Measurements from ENCODE around the gene HABP4. TPM values are rescaled to one million over a fixed set of nuclear protein-coding genes. Genes with fewer than 3 reads are reported as not detected.

HABP4 gene
- total and polyA plus RNA-seq, 2 donors: 3.4 to 13.7 TPM

- Histone ChIP-seq H3K27me3 (ENCODE audit: control insufficient read depth in 2 of 2, insufficient read depth in 1 of 2, low read length in 1 of 2) (no peaks in the 10 kb centered on the region), H3K27ac (ENCODE audit: low read depth in 1 of 2, low read length in 1 of 2) (no peak overlapping the region), H3K4me1 (ENCODE audit: control insufficient read depth in 2 of 2, insufficient read depth in 2 of 2, low read length in 2 of 2) (no peaks in the 10 kb centered on the region), H3K4me3 (ENCODE audit: low read length in 2 of 2) (no peak overlapping the region), H3K36me3 (ENCODE audit: control insufficient read depth in 2 of 2, insufficient read depth in 2 of 2, low read length in 1 of 2) (no peaks in the 10 kb centered on the region), H3K9me3 (ENCODE audit: control insufficient read depth in 2 of 2, insufficient read depth in 1 of 2, low read length in 1 of 2) (no peaks in the 10 kb centered on the region)
- WGBS: 92% methylated on average over 8 of the region's 8 CpGs
- no peak for DNase-seq (ENCODE audit: low read depth in 6 of 9, low spot score in 9 of 9)
These were observed 11.4 kb downstream of the HABP4 start for GRCh38 chr9:96461336-96461735.

DNA sequence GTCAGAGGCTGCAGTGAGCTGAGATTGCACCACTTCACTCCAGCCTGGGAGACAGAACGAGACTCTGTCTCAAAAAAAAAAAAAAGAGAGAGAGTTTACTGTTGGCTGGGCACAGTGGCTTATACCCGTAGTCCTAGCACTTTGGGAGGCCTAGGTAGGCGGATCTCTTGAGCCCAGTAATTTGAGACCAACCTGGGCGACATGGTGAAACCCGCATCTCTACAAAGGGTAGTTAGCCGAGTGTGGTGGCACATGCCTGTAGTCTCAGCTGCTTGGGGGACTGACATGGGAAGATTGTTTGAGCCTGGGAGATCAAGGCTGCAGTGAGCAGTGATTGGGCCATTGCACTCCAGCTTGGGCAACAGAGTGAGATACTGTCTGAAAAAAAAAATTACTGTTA lies 12.6 kb downstream of the HABP4 start:
- 98% methylated on average over 6 of the region's 6 CpGs for WGBS
- no peak for DNase-seq (ENCODE audit: low read depth in 6 of 9, low spot score in 9 of 9)

GRCh38 chr9:96464426-96464825 lies 14.5 kb downstream of the HABP4 start:
- H3K27me3 ChIP-seq (ENCODE audit: control insufficient read depth in 2 of 2, insufficient read depth in 1 of 2, low read length in 1 of 2): no peaks in the 10 kb centered on the region
- no peaks in the 10 kb centered on the region for H3K4me1 ChIP-seq (ENCODE audit: control insufficient read depth in 2 of 2, insufficient read depth in 2 of 2, low read length in 2 of 2)
- H3K4me3 ChIP-seq (ENCODE audit: low read length in 2 of 2): no peak overlapping the region
- WGBS: 93% methylated on average over 6 of the region's 6 CpGs
- no peaks in the 10 kb centered on the region for H3K9me3 ChIP-seq (ENCODE audit: control insufficient read depth in 2 of 2, insufficient read depth in 1 of 2, low read length in 1 of 2)
- no peaks in the 10 kb centered on the region for H3K36me3 ChIP-seq (ENCODE audit: control insufficient read depth in 2 of 2, insufficient read depth in 2 of 2, low read length in 1 of 2)
- H3K27ac ChIP-seq (ENCODE audit: low read depth in 1 of 2, low read length in 1 of 2): no peak overlapping the region
- DNase-seq (ENCODE audit: low read depth in 6 of 9, low spot score in 9 of 9): no peak

More for the DNA sequence above, 12.6 kb downstream of the HABP4 start:
- H3K4me3 ChIP-seq (ENCODE audit: low read length in 2 of 2): no peak overlapping the region
- no peaks in the 10 kb centered on the region for H3K9me3 ChIP-seq (ENCODE audit: control insufficient read depth in 2 of 2, insufficient read depth in 1 of 2, low read length in 1 of 2)
- no peak overlapping the region for H3K27ac ChIP-seq (ENCODE audit: low read depth in 1 of 2, low read length in 1 of 2)
- no peaks in the 10 kb centered on the region for H3K27me3 ChIP-seq (ENCODE audit: control insufficient read depth in 2 of 2, insufficient read depth in 1 of 2, low read length in 1 of 2)
- H3K4me1 ChIP-seq (ENCODE audit: control insufficient read depth in 2 of 2, insufficient read depth in 2 of 2, low read length in 2 of 2): no peaks in the 10 kb centered on the region
- no peaks in the 10 kb centered on the region for H3K36me3 ChIP-seq (ENCODE audit: control insufficient read depth in 2 of 2, insufficient read depth in 2 of 2, low read length in 1 of 2)

GRCh38 chr9:96467784-96468183 lies 17.8 kb downstream of the HABP4 start:
- Histone ChIP-seq H3K4me1 (ENCODE audit: control insufficient read depth in 2 of 2, insufficient read depth in 2 of 2, low read length in 2 of 2) (no peaks in the 10 kb centered on the region), H3K27me3 (ENCODE audit: control insufficient read depth in 2 of 2, insufficient read depth in 1 of 2, low read length in 1 of 2) (no peaks in the 10 kb centered on the region), H3K4me3 (ENCODE audit: low read length in 2 of 2) (no peak overlapping the region), H3K27ac (ENCODE audit: low read depth in 1 of 2, low read length in 1 of 2) (no peak overlapping the region), H3K9me3 (ENCODE audit: control insufficient read depth in 2 of 2, insufficient read depth in 1 of 2, low read length in 1 of 2) (no peaks in the 10 kb centered on the region), H3K36me3 (ENCODE audit: control insufficient read depth in 2 of 2, insufficient read depth in 2 of 2, low read length in 1 of 2) (no peaks in the 10 kb centered on the region)
- 96% methylated on average over 5 of the region's 5 CpGs for WGBS
- no peak for DNase-seq (ENCODE audit: low read depth in 6 of 9, low spot score in 9 of 9)

GRCh38 chr9:96476013-96476412 lies 26.0 kb downstream of the HABP4 start:
- Histone ChIP-seq H3K9me3 (ENCODE audit: control insufficient read depth in 2 of 2, insufficient read depth in 1 of 2, low read length in 1 of 2) (no peaks in the 10 kb centered on the region), H3K27ac (ENCODE audit: low read depth in 1 of 2, low read length in 1 of 2) (no peak overlapping the region), H3K4me3 (ENCODE audit: low read length in 2 of 2) (no peak overlapping the region), H3K27me3 (ENCODE audit: control insufficient read depth in 2 of 2, insufficient read depth in 1 of 2, low read length in 1 of 2) (peaks cover 0 to 2% of the 10 kb centered on the region in 2 donors), H3K36me3 (ENCODE audit: control insufficient read depth in 2 of 2, insufficient read depth in 2 of 2, low read length in 1 of 2) (no peaks in the 10 kb centered on the region), H3K4me1 (ENCODE audit: control insufficient read depth in 2 of 2, insufficient read depth in 2 of 2, low read length in 2 of 2) (no peaks in the 10 kb centered on the region)
- WGBS: 93% methylated on average over 4 of the region's 4 CpGs
- DNase-seq (ENCODE audit: low read depth in 6 of 9, low spot score in 9 of 9): no peak

GRCh38 chr9:96476591-96476990 lies 26.6 kb downstream of the HABP4 start:
- Histone ChIP-seq H3K4me3 (ENCODE audit: low read length in 2 of 2) (no peak overlapping the region), H3K4me1 (ENCODE audit: control insufficient read depth in 2 of 2, insufficient read depth in 2 of 2, low read length in 2 of 2) (no peaks in the 10 kb centered on the region), H3K9me3 (ENCODE audit: control insufficient read depth in 2 of 2, insufficient read depth in 1 of 2, low read length in 1 of 2) (no peaks in the 10 kb centered on the region), H3K27me3 (ENCODE audit: control insufficient read depth in 2 of 2, insufficient read depth in 1 of 2, low read length in 1 of 2) (peaks cover 0 to 2% of the 10 kb centered on the region in 2 donors), H3K27ac (ENCODE audit: low read depth in 1 of 2, low read length in 1 of 2) (no peak overlapping the region), H3K36me3 (ENCODE audit: control insufficient read depth in 2 of 2, insufficient read depth in 2 of 2, low read length in 1 of 2) (no peaks in the 10 kb centered on the region)
- 91% methylated on average over 5 of the region's 5 CpGs for WGBS
- DNase-seq (ENCODE audit: low read depth in 6 of 9, low spot score in 9 of 9): no peak

GRCh38 chr9:96478829-96479371 lies 28.9 kb downstream of the HABP4 start:
- peaks cover 0 to 2% of the 10 kb centered on the region in 2 donors for H3K27me3 ChIP-seq (ENCODE audit: control insufficient read depth in 2 of 2, insufficient read depth in 1 of 2, low read length in 1 of 2)
- H3K9me3 ChIP-seq (ENCODE audit: control insufficient read depth in 2 of 2, insufficient read depth in 1 of 2, low read length in 1 of 2): no peaks in the 10 kb centered on the region
- H3K27ac ChIP-seq (ENCODE audit: low read depth in 1 of 2, low read length in 1 of 2): no peak overlapping the region
- H3K4me1 ChIP-seq (ENCODE audit: control insufficient read depth in 2 of 2, insufficient read depth in 2 of 2, low read length in 2 of 2): no peaks in the 10 kb centered on the region
- DNase-seq (ENCODE audit: low read depth in 6 of 9, low spot score in 9 of 9): no peak
- no peak overlapping the region for H3K4me3 ChIP-seq (ENCODE audit: low read length in 2 of 2)
- 91% methylated on average over 4 of the region's 4 CpGs for WGBS
- no peaks in the 10 kb centered on the region for H3K36me3 ChIP-seq (ENCODE audit: control insufficient read depth in 2 of 2, insufficient read depth in 2 of 2, low read length in 1 of 2)

GRCh38 chr9:96480736-96481135 lies 30.8 kb downstream of the HABP4 start:
- no peak overlapping the region for H3K27ac ChIP-seq (ENCODE audit: low read depth in 1 of 2, low read length in 1 of 2)
- no peaks in the 10 kb centered on the region for H3K36me3 ChIP-seq (ENCODE audit: control insufficient read depth in 2 of 2, insufficient read depth in 2 of 2, low read length in 1 of 2)
- no peaks in the 10 kb centered on the region for H3K27me3 ChIP-seq (ENCODE audit: control insufficient read depth in 2 of 2, insufficient read depth in 1 of 2, low read length in 1 of 2)
- no peak for DNase-seq (ENCODE audit: low read depth in 6 of 9, low spot score in 9 of 9)
- no peak overlapping the region for H3K4me3 ChIP-seq (ENCODE audit: low read length in 2 of 2)
- no peaks in the 10 kb centered on the region for H3K9me3 ChIP-seq (ENCODE audit: control insufficient read depth in 2 of 2, insufficient read depth in 1 of 2, low read length in 1 of 2)
- H3K4me1 ChIP-seq (ENCODE audit: control insufficient read depth in 2 of 2, insufficient read depth in 2 of 2, low read length in 2 of 2): no peaks in the 10 kb centered on the region
- WGBS: 97% methylated on average over 3 of the region's 3 CpGs

DNA sequence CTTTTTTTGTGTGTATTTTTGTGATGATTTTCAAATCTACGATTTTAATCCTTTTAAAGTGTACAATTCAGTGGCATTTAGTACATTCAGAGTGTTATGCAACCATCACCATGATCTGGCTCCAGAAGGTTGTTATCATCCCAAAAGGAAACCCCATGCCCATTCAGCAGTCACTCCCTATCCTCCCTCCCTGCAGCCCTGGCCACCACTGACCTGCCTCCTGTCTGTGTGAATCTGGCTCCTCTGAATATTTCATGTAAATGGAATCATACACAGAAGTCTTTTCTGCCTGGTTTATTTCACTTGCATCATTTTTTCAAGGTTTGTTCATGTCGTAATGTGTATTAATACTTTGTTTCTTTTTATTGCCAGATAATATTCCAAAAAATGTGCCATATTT lies 32.5 kb downstream of the HABP4 start:
- 98% methylated on average over 2 of the region's 2 CpGs for WGBS
- no peaks in the 10 kb centered on the region for H3K9me3 ChIP-seq (ENCODE audit: control insufficient read depth in 2 of 2, insufficient read depth in 1 of 2, low read length in 1 of 2)
- H3K4me3 ChIP-seq (ENCODE audit: low read length in 2 of 2): no peak overlapping the region
- H3K27ac ChIP-seq (ENCODE audit: low read depth in 1 of 2, low read length in 1 of 2): no peak overlapping the region
- H3K36me3 ChIP-seq (ENCODE audit: control insufficient read depth in 2 of 2, insufficient read depth in 2 of 2, low read length in 1 of 2): no peaks in the 10 kb centered on the region
- DNase-seq (ENCODE audit: low read depth in 6 of 9, low spot score in 9 of 9): no peak
- no peaks in the 10 kb centered on the region for H3K4me1 ChIP-seq (ENCODE audit: control insufficient read depth in 2 of 2, insufficient read depth in 2 of 2, low read length in 2 of 2)
- H3K27me3 ChIP-seq (ENCODE audit: control insufficient read depth in 2 of 2, insufficient read depth in 1 of 2, low read length in 1 of 2): no peaks in the 10 kb centered on the region

GRCh38 chr9:96483197-96483596 lies 33.2 kb downstream of the HABP4 start:
- Histone ChIP-seq H3K27ac (ENCODE audit: low read depth in 1 of 2, low read length in 1 of 2) (no peak overlapping the region), H3K4me1 (ENCODE audit: control insufficient read depth in 2 of 2, insufficient read depth in 2 of 2, low read length in 2 of 2) (no peaks in the 10 kb centered on the region), H3K36me3 (ENCODE audit: control insufficient read depth in 2 of 2, insufficient read depth in 2 of 2, low read length in 1 of 2) (no peaks in the 10 kb centered on the region), H3K4me3 (ENCODE audit: low read length in 2 of 2) (no peak overlapping the region), H3K9me3 (ENCODE audit: control insufficient read depth in 2 of 2, insufficient read depth in 1 of 2, low read length in 1 of 2) (no peaks in the 10 kb centered on the region), H3K27me3 (ENCODE audit: control insufficient read depth in 2 of 2, insufficient read depth in 1 of 2, low read length in 1 of 2) (no peaks in the 10 kb centered on the region)
- over 99% methylated on average over 4 of the region's 4 CpGs for WGBS
- DNase-seq (ENCODE audit: low read depth in 6 of 9, low spot score in 9 of 9): no peak

Measured in thymus (tissue), 11 donors.